Stimulated activated CD4-positive, alpha-beta T cell treated with anti-CD3 and anti-CD28 coated beads, Interleukin-12 subunit alpha, Interleukin-12 subunit beta, amount 100 ng/mL, for 48 hours (primary cell): ENCODE measurements around the gene DNMT3L.
"Not testable (repeated sequence)": the region's sequence is repeated elsewhere in the genome, so short reads cannot be mapped to it uniquely, and the experiment has no call there.

Experiments used
- DNase-seq, 3 donors: peaks; one replicate each; pipeline ENCODE4 v3.0.0-alpha.2; 2020; ENCODE audit warnings: low read depth in 2 of 3, low spot score in 1 of 3

Gene DNMT3L

DNA sequence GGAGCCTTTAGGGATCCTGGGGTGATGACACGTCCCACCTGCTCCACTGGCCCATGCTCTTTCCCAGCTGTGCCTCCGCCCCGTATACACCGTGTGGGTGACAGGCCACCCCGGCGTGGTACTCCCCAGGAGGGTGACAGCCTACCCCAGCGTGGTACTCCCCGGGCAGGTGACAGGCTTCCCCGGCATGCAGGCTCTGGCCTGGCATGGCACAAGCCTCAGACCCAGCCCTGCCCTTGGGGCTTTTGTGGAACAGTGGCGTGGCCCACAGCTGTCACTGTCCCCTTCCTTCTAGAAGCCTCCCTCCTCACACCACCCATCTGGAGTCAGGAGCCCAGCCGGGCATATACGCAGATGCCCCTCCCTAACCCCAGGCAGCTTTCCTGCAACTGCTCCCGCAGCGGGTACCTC is 33.5 kb upstream of the DNMT3L start:
- no peak for DNase-seq

DNA sequence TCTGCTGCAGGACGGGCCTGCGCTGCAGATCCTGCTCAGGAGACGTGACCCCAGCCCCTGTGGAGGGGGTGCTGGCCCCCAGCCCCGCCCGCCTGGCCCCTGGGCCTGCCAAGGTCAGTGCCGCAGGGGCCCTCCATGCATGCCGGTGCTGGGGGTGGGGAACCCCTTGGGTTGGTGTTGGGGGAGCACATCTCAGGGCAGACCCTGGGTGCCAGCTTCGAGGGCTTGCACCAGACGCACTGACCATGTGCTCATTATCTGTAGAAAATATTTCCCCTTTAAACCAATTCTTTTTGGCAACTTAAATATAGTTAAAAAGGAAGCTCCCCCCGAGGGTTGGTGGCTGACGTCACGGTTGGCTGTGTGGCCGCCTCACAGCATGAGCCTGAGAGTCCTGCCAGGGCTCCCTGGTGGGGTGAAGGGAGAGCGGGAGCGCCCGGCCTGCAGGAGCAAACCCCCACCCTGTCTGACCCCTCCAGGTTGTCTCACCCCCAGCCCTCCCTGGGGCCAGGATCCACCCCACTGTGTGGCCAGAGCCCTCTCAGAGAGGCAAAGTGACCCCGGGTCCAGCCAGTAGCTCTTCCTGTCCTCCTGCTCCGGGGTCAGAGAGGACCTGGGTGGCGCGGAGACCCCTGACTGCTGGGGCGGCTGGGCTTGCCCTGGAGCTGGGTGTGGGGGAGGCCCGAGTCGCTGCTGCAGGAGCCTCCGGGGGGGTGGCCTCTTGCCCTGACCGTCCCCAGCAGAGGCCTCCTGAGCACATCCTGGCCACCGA is 32.9 kb upstream of the DNMT3L start:
- no peak for DNase-seq

DNA sequence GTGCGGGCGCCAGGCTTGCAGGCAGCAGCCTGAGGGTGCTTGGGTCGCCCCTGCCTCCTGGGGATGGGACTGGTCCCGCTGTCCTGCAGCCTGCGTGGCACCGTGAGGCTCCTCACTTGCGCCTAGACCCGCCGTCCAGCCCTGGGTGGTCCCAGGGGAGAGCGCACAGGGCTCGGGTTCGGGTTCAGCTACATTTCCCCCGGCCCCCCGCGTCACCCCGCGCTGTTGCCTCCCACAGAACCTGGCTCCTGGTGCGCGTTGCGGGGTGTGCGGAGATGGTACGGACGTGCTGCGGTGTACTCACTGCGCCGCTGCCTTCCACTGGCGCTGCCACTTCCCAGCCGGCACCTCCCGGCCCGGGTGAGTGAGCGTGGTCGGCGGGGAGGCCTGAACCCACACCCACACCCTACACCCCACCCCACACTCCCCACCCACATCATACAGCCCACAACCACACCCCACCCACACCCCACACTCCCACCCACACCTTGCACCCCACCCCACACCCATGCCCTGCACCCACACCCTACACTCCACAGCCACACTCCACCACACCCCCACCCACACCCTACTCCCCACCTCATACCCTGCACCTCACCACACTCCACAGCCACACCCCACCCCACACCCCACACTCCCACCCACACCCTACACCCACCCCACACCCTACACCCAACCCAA is 32.0 kb upstream of the DNMT3L start:
- no peak for DNase-seq

DNA sequence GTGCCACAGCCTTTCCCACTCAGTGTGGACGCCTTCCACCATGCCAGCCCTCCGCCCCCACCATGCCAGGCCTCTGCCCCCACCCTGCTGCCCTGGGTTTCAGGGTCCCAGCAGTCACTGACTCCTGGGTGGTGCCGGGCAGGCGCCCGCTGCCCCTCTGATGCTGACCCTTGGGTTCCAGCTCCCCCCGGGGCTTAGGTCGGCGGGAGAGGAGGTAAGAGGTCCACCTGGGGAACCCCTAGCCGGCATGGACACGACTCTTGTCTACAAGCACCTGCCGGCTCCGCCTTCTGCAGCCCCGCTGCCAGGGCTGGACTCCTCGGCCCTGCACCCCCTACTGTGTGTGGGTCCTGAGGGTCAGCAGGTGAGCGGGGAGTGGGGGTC is 31.1 kb upstream of the DNMT3L start:
- no peak for DNase-seq

DNA sequence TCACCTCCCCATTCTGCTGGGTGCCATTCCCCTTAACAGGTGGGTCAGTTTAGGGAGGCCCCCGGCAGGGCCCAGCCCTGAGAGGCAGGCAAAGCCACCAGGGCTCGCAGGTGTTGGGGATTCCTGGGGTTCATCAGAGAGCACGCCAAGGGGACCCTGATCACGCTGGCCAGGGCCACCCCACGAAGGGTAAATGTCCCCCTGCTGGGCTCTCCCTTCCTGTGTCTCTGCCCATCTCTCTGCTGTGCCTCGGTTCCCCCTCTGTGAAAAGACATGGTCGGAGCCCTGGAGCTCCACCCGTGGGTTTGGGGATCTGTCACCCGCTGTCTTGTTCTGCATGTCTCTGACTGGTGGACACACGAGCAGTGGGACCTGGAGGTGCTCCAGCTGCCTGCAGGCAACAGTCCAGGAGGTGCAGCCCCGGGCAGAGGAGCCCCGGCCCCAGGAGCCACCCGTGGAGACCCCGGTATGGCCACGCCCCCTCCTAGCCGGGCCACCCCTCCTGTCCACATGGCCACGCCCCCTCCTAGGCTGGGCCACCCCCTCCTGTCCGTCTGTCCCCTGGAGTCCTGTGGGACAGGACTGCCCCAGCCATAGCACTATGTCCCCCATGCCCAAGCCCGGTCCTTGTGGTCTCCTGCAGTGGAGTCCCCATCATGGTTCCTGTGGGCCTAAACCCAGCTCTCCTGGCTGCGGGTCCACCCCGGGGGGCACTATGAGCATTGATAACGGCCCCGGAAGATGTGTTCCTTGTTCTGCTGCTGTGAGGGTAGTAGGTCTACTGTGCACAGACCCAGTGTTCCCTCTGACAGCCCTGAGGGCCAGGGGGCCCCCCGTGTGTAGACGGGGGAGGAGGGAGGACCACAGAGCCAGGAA is 30.5 kb upstream of the DNMT3L start:
- no peak for DNase-seq

DNA sequence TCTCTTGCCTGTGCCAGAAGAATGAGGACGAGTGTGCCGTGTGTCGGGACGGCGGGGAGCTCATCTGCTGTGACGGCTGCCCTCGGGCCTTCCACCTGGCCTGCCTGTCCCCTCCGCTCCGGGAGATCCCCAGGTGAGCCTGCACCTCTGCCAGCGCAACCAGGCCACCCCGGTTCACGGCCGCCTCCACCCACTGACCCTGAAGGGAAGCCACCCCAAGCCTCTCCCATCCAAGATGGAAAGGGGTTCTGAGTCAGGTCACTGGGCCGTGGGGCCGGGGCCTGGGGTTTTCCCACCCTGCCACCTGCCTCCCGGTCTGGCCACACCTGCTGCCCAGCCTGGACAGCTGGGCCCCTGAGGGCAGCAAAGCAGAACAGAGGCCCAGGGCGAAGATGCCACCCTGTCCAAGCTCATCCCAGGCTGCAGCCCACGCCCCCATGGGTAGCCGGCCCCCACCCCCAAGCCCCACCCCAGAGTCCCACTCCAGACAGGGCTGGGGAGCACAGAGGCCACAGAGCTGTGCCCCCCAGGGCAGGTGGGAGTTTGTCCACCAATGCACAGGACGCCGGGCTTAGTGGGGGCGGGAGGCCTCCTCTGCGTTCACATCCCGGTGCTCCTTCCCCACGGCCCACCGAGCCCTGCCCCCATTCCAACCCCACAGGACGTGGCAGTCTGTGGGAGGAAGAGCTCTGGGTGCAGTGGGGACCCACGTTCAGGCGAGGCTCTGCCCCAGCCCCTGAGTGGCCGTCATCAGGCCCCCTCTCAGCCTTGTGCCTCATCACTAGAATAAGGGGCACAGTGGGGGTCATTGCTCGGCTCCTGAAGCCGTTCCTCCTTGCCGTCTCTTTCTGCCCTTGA is 29.6 kb upstream of the DNMT3L start:
- DNase-seq, result no peak

DNA sequence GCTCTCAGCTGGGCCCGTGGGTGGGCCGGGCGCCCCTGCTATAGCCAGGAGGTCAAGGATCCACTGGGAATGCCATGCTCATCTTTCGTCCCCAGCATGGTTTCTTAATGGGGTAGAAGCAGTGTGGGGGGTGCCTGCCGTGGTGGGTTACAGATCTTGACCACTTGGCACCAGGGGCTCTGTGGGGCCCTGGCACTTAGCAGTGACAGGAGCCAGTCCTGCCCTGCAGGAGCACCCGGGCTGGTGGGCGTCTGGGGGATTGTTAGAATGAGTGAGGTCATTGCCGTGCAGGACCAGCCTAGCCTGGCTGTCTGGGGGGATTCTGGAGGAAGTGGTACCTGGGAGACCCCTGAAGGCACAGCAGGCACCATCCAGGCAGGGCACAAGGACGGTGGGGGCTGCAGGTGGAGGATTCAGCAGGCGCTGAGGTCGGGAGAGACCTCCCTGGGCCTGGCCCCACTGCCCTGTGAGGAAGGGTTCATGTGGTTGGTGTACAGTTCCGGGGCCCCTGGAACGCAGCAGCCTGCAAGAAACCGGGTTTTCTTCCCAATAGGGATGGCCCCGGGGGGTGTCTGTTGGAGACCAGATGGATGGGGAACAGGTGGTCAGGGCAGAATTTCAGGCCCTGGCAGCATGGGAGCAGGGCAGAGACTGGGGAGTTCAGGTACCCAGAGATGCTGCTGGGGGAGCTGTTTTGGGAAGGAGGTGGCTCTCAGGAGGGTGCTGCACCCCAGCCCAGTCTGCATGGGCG is 28.8 kb upstream of the DNMT3L start:
- DNase-seq, result no peak

DNA sequence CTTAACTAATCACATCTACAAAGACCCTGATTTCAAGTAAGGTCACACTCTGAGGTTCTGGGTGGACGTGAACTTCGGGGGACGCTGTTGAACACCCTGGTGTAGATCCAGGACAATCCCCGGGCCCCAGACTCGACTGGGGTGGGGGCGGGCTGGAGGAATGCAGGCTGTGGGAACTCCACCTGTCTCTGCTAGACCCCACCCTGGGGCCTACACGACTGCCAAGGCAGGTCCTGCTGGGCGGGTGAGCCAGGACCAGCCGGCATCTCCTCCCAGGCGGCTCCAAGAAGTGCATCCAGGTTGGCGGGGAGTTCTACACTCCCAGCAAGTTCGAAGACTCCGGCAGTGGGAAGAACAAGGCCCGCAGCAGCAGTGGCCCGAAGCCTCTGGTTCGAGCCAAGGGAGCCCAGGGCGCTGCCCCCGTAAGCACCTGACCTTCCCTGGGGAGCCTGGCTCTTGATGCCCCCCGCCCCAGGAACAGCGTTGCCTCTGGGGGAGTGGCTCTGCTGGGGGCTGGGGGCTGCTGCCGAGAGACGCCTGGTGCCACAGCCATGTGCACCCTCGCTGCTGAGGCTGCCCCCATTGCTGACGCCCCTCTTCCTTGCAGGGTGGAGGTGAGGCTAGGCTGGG is 27.8 kb upstream of the DNMT3L start:
- DNase-seq, result no peak

DNA sequence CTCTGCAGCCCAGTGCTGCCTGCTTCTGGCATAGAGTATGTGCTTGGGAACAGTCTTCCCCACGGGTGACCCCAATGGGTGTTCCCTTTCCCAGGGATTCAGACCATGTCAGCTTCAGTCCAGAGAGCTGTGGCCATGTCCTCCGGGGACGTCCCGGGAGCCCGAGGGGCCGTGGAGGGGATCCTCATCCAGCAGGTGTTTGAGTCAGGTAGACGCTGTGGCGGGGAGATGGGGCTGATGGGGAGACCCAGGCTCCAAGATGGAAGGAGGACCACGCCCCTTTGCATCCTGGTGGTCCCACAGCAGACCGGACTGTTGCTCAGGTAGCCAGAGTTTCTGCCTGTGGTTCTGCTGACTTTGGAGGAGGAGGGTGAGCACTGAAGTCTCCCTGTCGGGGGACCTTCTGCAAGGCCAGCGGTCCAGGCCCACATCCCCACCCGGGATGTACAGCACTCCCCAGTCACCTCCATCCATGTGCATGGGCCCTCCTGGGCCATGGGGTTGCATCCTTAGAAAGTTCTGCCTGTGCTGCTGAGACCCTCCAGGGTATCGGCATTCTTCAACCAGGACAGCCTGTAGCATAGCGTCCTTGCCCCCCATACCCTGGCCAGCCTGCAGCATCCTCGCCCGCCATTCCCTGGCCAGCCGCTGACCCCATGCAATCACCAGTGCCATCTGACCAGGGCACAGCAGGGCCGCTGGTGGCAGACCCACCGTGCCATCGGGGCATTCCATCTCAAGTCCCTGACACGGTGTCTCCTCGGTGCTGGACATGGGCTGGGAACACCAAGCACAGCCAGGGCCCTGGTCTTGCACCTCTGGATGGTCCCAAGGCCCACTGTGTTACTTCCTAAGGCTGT is 26.8 kb upstream of the DNMT3L start:
- no peak for DNase-seq

DNA sequence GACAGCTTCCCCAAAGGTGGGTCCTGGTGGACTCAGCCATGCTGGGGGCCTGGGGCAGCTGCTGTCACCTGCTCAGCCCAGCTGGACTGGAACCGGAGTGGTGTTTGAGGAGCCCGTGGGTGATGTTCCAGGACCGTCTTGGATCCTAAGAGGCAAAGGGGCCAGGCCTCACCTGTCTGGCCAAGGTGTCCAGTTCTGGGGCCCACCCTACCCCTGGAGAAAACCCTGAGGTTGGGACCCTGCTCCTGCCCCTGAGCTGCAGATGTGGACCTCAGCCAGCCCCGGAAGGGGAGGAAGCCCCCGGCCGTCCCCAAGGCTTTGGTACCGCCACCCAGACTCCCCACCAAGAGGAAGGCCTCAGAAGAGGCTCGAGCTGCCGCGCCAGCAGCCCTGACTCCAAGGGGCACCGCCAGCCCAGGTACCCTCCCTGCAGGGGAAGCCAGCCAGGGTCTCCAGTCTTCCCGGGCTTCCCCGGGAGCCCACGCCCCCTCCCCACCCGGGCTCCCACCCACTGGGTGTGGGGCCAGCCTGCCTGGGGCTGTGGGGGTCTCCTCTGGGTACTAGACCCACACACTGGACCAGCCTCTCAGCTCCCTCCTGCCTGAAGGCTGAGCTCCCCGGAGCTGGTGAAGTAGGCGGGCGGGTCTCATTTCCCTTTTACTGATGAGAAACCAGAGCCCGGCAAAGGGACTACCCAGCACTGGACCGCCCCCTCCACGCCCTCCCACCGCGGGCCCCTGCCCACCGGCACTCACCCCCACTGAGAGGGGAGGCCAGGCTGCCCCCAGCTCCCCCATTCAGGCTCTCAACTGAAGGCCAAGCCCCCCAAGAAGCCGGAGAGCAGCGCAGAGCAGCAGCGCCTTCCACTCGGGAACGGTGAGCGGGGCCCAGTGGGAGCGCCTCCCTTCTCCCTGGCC is 25.3 kb upstream of the DNMT3L start:
- DNase-seq, result no peak

DNA sequence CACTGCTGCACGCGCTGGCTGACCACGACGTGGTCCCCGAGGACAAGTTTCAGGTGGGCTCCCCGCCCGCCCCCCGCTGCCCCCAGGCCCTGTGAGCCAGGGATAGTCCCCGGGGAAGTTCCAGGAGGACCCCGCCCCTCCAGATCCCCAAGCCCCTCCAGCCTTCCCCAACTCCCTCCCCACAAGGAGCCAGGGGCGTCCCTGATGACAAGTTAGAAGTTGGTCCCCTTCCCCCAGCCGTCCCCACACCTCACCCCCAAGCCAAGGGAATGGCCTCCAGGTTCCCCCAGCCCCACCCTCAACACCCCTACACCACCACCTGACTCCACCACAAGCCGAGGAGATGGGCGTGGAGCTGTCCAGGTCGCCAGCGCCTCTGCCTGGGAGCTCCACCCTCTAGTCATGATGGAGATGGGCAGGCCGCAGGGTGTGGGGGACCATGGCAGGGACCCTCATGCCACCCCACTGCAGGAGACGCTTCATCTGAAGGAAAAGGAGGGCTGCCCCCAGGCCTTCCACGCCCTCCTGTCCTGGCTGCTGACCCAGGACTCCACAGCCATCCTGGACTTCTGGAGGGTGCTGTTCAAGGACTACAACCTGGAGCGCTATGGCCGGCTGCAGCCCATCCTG is 24.5 kb upstream of the DNMT3L start:
- DNase-seq, result no peak

DNA sequence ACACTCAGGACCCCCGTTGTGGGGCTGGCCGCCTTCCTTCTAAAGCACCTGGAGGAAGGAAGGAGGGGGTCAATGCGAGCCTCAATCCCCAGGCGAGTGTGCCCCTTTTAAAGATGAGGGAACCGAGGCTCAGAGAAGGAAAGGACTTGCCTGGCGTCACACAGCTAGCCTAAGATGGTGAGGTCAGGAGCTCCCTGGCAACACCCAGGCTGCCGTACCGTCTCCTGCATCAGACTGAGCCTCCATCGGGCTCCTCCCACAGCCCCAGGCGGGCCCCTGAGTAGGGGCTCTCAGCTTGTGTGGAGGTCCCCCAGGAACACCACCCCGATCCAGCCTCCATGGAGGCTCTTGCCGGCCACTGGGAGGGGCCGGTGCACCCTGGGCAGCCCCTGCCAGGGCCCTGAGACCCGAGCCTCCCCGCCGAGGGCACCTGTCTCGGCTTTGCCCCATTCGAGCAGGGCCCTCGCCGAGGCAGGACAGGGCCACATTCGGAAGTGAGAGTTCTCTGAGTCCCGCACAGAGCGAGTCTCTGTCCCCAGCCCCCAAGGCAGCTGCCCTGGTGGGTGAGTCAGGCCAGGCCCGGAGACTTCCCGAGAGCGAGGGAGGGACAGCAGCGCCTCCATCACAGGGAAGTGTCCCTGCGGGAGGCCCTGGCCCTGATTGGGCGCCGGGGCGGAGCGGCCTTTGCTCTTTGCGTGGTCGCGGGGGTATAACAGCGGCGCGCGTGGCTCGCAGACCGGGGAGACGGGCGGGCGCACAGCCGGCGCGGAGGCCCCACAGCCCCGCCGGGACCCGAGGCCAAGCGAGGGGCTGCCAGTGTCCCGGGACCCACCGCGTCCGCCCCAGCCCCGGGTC is 23.7 kb upstream of the DNMT3L start, which contains the start of gene AIRE:
AIRE (plus strand) TSS at position 739 of the 855 bp plus-strand sequence. CDS start 131 bp downstream, outside the sequence.
- no peak for DNase-seq

DNA sequence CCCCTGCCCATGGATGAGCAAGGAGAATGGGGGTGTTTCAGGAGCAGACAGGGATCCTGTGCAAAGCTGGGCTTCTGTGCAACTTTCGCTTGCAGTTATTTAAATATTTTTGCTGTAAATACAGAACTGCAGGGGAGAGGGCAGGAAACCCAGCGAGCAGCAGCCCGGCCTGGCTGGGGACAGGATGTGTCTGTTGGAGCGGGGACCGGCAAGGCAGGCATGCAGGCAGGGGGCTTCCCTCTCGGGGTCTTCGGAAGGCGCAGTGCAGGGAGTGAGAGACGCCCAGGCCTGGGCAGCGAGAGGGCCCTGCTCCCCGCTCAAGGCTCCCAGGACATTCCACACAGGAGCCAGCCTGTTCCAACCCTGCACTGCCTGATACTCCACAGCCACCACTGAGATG is 22.3 kb upstream of the DNMT3L start:
- DNase-seq, result no peak

DNA sequence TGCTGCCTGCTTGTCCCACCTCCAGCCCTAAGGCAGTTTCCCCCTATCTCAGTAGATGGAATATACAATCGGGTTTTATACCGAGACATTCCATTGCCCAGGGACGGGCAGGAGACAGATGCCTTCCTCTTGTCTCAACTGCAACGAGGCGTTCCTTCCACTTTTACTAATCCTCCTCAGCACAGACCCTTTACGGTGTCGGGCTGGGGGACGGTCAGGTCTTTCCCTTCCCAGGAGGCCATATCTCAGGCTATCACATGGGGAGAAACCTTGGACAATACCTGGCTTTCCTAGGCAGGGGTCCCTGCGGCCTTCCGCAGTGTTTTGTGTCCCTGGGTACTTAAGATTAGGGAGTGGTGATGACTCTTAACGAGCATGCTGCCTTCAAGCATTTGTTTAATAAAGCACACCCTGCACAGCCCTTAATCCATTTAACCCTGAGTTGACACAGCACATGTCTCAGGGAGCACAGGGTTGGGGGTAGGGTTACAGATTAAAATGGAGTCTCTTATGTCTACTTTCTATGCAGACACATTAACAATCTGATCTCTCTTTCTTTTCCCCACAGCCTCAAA is 21.6 kb upstream of the DNMT3L start:
- DNase-seq, result not testable (repeated sequence)

DNA sequence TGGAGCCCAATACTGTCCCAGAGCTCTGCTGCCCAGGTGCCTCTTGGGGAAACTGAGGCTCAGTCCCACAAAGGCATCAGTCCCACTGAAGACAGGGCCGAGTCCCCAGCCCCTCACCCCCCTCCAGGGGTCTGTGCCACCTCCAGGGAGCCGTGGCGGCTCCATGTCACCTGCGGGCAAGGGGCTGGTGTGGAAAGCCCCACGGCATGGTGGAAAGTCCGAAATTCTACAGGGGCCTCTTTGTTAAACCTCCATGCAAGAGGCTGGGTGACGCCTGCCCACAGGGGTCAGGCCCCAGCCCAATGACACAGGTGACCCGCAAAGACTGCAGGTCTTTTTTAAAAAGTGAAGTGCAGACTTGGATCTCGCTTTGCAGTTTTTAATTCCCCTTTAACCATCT is 20.7 kb upstream of the DNMT3L start:
- no peak for DNase-seq

DNA sequence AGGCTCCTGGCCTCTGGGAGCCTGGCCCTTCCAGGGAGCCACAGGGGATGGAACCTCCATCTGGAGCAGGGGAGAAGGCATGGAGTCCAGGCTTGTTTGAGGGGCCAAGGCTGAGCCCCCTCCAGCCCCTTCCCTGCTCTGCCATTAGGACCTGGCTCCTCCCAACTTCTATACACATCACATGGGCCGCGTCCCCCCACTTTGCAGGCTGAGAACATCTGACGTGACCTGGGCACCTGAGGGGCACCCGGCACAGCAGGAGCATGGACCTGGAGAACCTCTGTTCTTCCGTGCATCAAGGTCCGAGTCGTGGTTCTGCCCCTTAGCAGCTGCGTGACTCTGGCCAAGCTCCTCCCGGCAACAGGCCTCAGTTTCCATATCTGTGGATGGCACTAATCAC is 20.1 kb upstream of the DNMT3L start:
- DNase-seq, result no peak
